ENCODE results near the gene TTC3. TPM values are rescaled to one million over a fixed set of nuclear protein-coding genes. Genes with fewer than 3 reads are reported as not detected.

TTC3 gene
- total RNA-seq, 2 donors from 2014 or later = 169 to 201 TPM

- Histone ChIP-seq H3K27me3 (replicated peaks; ENCODE audit: insufficient read depth) (no peaks in the 10 kb centered on the region), H3K27ac (peak overlapping the region; percentile 33 to 50), H3K4me3 (no peak overlapping the region), H3K9me3 (no peaks in the 10 kb centered on the region), H3K4me1 (replicated peaks) (no peaks in the 10 kb centered on the region), H3K36me3 (no peaks in the 10 kb centered on the region)
- no peak for TF ChIP-seq POLR2A (IDR thresholded peaks at IDR 0.05)
- no peak for TF ChIP-seq CTCF (IDR thresholded peaks at IDR 0.05)
- TF ChIP-seq POLR2AphosphoS5 (IDR thresholded peaks at IDR 0.05) = peak; percentile 45
- 33% methylated on average over 4 of the region's 4 CpGs for WGBS
- intact Hi-C loops (cut with DNase I) = loop anchor here (10.0 kb wide), 1 partner anchor 211 kb away; the partner anchor contains the start of gene DYRK1A
- DNase-seq (ENCODE audit: low spot score) = peak; percentile 40
Observed at GRCh38 chr21:37153196-37153934, 80.3 kb downstream of the TTC3 start.

- no peaks in the 10 kb centered on the region for H3K36me3 ChIP-seq
- DNase-seq (ENCODE audit: low spot score) = peak; percentile 10
- no peaks in the 10 kb centered on the region for H3K9me3 ChIP-seq
- no peaks in the 10 kb centered on the region for H3K27me3 ChIP-seq (replicated peaks; ENCODE audit: insufficient read depth)
- intact Hi-C loops (cut with DNase I) = loop anchor here (10.0 kb wide), 1 partner anchor 211 kb away; the partner anchor contains the start of gene DYRK1A
- no peak overlapping the region for H3K4me3 ChIP-seq
- 59% methylated on average over 9 of the region's 9 CpGs for WGBS
- H3K27ac ChIP-seq = peak overlapping the region; percentile 33 to 50
- H3K4me1 ChIP-seq (replicated peaks) = no peaks in the 10 kb centered on the region
- TF ChIP-seq POLR2A (IDR thresholded peaks at IDR 0.05) (no peak), CTCF (IDR thresholded peaks at IDR 0.05) (no peak), POLR2AphosphoS5 (IDR thresholded peaks at IDR 0.05) (no peak)
Observed at GRCh38 chr21:37153935-37154350, 80.9 kb downstream of the TTC3 start.

- H3K27ac ChIP-seq = peak overlapping the region in 1 of 2 donors; percentile 18
- TF ChIP-seq POLR2A (IDR thresholded peaks at IDR 0.05) (no peak), POLR2AphosphoS5 (IDR thresholded peaks at IDR 0.05) (peak; percentile 72), CTCF (IDR thresholded peaks at IDR 0.05) (peak in 2 of 4 experiments; percentile 37 to 56)
- H3K4me3 ChIP-seq = no peak overlapping the region
- no peaks in the 10 kb centered on the region for H3K36me3 ChIP-seq
- intact Hi-C loops (cut with DNase I) = loop anchor here (10.0 kb wide), 1 partner anchor 210 kb away; the partner anchor contains the start of gene DYRK1A
- peak; percentile 12 for DNase-seq (ENCODE audit: low spot score)
- no peaks in the 10 kb centered on the region for H3K27me3 ChIP-seq (replicated peaks; ENCODE audit: insufficient read depth)
- H3K4me1 ChIP-seq (replicated peaks) = no peaks in the 10 kb centered on the region
- no peaks in the 10 kb centered on the region for H3K9me3 ChIP-seq
- 23% methylated on average over 3 of the region's 3 CpGs for WGBS
Observed at GRCh38 chr21:37155186-37155585, 82.1 kb downstream of the TTC3 start.

- no peaks in the 10 kb centered on the region for H3K4me1 ChIP-seq (replicated peaks)
- no peak overlapping the region for H3K27ac ChIP-seq
- TF ChIP-seq POLR2A (IDR thresholded peaks at IDR 0.05) (no peak), POLR2AphosphoS5 (IDR thresholded peaks at IDR 0.05) (no peak), CTCF (IDR thresholded peaks at IDR 0.05) (no peak)
- DNase-seq (ENCODE audit: low spot score) = no peak
- H3K4me3 ChIP-seq = no peak overlapping the region
- WGBS = 51% methylated on average over 3 of the region's 3 CpGs
- intact Hi-C loops (cut with DNase I) = loop anchor here (10.0 kb wide), 1 partner anchor 207 kb away; the partner anchor contains the start of gene DYRK1A
- H3K9me3 ChIP-seq = no peaks in the 10 kb centered on the region
- no peaks in the 10 kb centered on the region for H3K27me3 ChIP-seq (replicated peaks; ENCODE audit: insufficient read depth)
- no peaks in the 10 kb centered on the region for H3K36me3 ChIP-seq
Observed at GRCh38 chr21:37157938-37158337, 84.9 kb downstream of the TTC3 start.

All from prostate gland (tissue), 2 donors.